Endothelial cell of umbilical vein (primary cell): ENCODE results near the gene UPF1. TPM values are rescaled to one million over a fixed set of nuclear protein-coding genes. Genes with fewer than 3 reads are reported as not detected.
A peak's percentile ranks its signal among the peaks of the same experiment; 100 is the strongest.

ENCODE experiments used
- Bru-seq: library from RNA; stranded (reverse); fragments of 400-500 nt; gene quantifications from one replicate; lab custom pipeline; 2021; lab: Mats Ljungman, UMichigan
- BruChase-seq, 2 experiments: library from RNA; stranded (reverse); fragments of 400-500 nt; gene quantifications; one replicate each; lab custom pipeline; 2021; lab: Mats Ljungman, UMichigan
- BruUV-seq: library from RNA; stranded (reverse); fragments of 400-500 nt; replicated peaks from 2 replicates; lab custom pipeline; 2021; lab: Mats Ljungman, UMichigan
- CTCF ChIA-PET: fragments of 300-600, 350-600 bp; sonication (Branson Sonifier 250); formaldehyde crosslinking; loops from one replicate; lab custom pipeline; 2021; ENCODE audit warnings: antibody characterized with exemption, inconsistent platforms; lab: Charles Lee
- POLR2A ChIA-PET: fragments of 300-600, 350-600 bp; sonication (Branson Sonifier 250); formaldehyde crosslinking; loops from one replicate; lab custom pipeline; 2021; ENCODE audit warnings: antibody characterized with exemption, inconsistent platforms; lab: Charles Lee
- DNase-seq: peaks from one replicate; pipeline ENCODE4 v3.0.0-alpha.2; 2011; ENCODE audit warnings: low read depth, low spot score
- FAIRE-seq: peaks from 2 replicates; lab custom pipeline; 2011; peaks lifted over from hg19 to GRCh38; lab: Jason Lieb, UNC
- H2AFZ ChIP-seq: 2 replicates; pipeline ENCODE4 v1.6.0; 2012; ENCODE audit warnings: low read depth, low read length, control low read depth, inconsistent platforms
- H3K27ac ChIP-seq: 2 replicates; pipeline ENCODE4 v1.5.1; 2011; ENCODE audit warnings: low read depth, mild to moderate bottlenecking, control low read depth, low read length, moderate library complexity; ENCODE audit not compliant: insufficient read depth
- H3K27me3 ChIP-seq, 2 experiments: 2 replicates each; pipeline versions ENCODE4 v1.6.0 to v1.6.1; 2011; ENCODE audit warnings: low read length in 2 of 2, mixed read lengths in 1 of 2; ENCODE audit not compliant: control insufficient read depth in 2 of 2, insufficient read depth in 2 of 2
- H3K36me3 ChIP-seq, 2 experiments: 2 replicates in 1 of 2; 3 replicates in 1 of 2; pipeline ENCODE4 v1.5.1; 2011; ENCODE audit warnings: low read length in 2 of 2, mild to moderate bottlenecking in 1 of 2, moderate library complexity in 1 of 2; ENCODE audit not compliant: control insufficient read depth in 2 of 2, insufficient read depth in 2 of 2; ENCODE audit errors: extremely low read depth in 1 of 2
- H3K4me1 ChIP-seq: 3 replicates; pipeline ENCODE4 v1.5.1; 2011; ENCODE audit warnings: mild to moderate bottlenecking, low read length; ENCODE audit not compliant: control insufficient read depth, insufficient read depth; ENCODE audit errors: extremely low read depth
- H3K4me2 ChIP-seq: 2 replicates; pipeline ENCODE4 v1.6.1; 2011; ENCODE audit warnings: low read length, control low read depth, mixed read lengths; ENCODE audit not compliant: insufficient read depth
- H3K4me3 ChIP-seq, 3 experiments: fragments of 200-600 bp in 1 of 3; sonication (generic), shearing (Covaris generic) in 1 of 3; replicated peaks in 1 of 3; 2 replicates each; pipeline ENCODE4 v1.5.1; 2011 to 2016; ENCODE audit warnings: control low read depth in 3 of 3, low read length in 3 of 3, mild to moderate bottlenecking in 2 of 3, inconsistent platforms in 1 of 3, low read depth in 1 of 3, moderate library complexity in 1 of 3; ENCODE audit not compliant: insufficient read depth in 1 of 3
- H3K79me2 ChIP-seq: 2 replicates; pipeline ENCODE4 v1.6.0; 2012; ENCODE audit warnings: low read length, inconsistent platforms; ENCODE audit not compliant: control insufficient read depth, insufficient read depth
- H3K9ac ChIP-seq: replicated peaks from 2 replicates; pipeline ENCODE3; 2011; ENCODE audit warnings: low read length, control low read depth; ENCODE audit not compliant: insufficient read depth; ENCODE audit errors: extremely low read depth
- H3K9me1 ChIP-seq: replicated peaks from 3 replicates; pipeline ENCODE4 v1.6.0; 2011; ENCODE audit warnings: mild to moderate bottlenecking, low read length; ENCODE audit not compliant: control insufficient read depth, insufficient read depth; ENCODE audit errors: extremely low read depth
- H3K9me3 ChIP-seq: replicated peaks from 2 replicates; pipeline ENCODE4 v1.5.1; 2012; ENCODE audit warnings: low read length, inconsistent platforms; ENCODE audit not compliant: control insufficient read depth, insufficient read depth
- H4K20me1 ChIP-seq: replicated peaks from 2 replicates; pipeline ENCODE3; 2011; ENCODE audit warnings: mild to moderate bottlenecking, low read length; ENCODE audit not compliant: control insufficient read depth, insufficient read depth; ENCODE audit errors: extremely low read depth
- EZH2 ChIP-seq: IDR thresholded peaks from 2 replicates; pipeline ENCODE4 v1.6.1; 2012; ENCODE audit warnings: borderline replicate concordance, low read depth, mild to moderate bottlenecking, moderate library complexity, low read length, inconsistent platforms; ENCODE audit not compliant: severe bottlenecking
- JUN ChIP-seq: IDR thresholded peaks from 2 replicates; pipeline ENCODE4 v1.6.1; 2011; ENCODE audit warnings: borderline replicate concordance, low read depth; ENCODE audit not compliant: insufficient read length, insufficient read depth
- POLR2A ChIP-seq: IDR thresholded peaks from 2 replicates; pipeline ENCODE4 v1.6.1; 2012; ENCODE audit warnings: low read depth, mild to moderate bottlenecking, control low read depth, low read length
- POLR2AphosphoS5 ChIP-seq: IDR thresholded peaks from 2 replicates; pipeline ENCODE4 v1.6.1; 2012; ENCODE audit warnings: low read depth, mild to moderate bottlenecking, control low read depth, low read length, moderate library complexity; ENCODE audit not compliant: insufficient read depth
- dilution Hi-C: fragments of 300-500 bp; cut with MboI; formaldehyde crosslinking; loops from one replicate; pipeline ENCODE4 v1.15.0; 2019; ENCODE audit warnings: low sequenced_read_pairs; ENCODE audit not compliant: extremely low pct_ligation_motif_present
- intact Hi-C: fragments of 100-400 bp; cut with micrococcal nuclease; formaldehyde crosslinking; loops from one replicate; pipeline ENCODE4 v1.10.0; 2022
- long read RNA-seq: library from polyadenylated mRNA; stranded (forward); transcript quantifications from one replicate; pipeline ENCODE4 v2.0.0, GENCODE V29; 2021
- polyA minus RNA-seq, 3 experiments: library from RNA; depleted of rRNA, polyadenylated mRNA; stranded (reverse); fragments of >200 nt; gene quantifications; 1 replicate in 1 of 3; 2 replicates in 2 of 3; pipeline ENCODE4 v1.2.3, GENCODE V29; 2011
- polyA plus RNA-seq, 4 experiments: library from polyadenylated mRNA; depleted of rRNA in 3 of 4; stranded (reverse) in 3 of 4; unstranded in 1 of 4; fragments of >200 nt; gene quantifications; 2 replicates each; pipeline versions ENCODE4 v1.2.1 to v1.2.3, GENCODE V29; 2011 to 2012; ENCODE audit warnings: missing spikeins in 1 of 4
- total RNA-seq: library from RNA; stranded (reverse); gene quantifications from 2 replicates; pipeline ENCODE4 v1.2.3, GENCODE V29; 2021
- TF ChIP-seq, protein P1 (sequence below), 2 donors: IDR thresholded peaks; 1 replicate in 1 of 2; 2 replicates in 1 of 2; pipeline ENCODE4 v1.5.1; 2011; ENCODE audit warnings: low read length in 2 of 2, mild to moderate bottlenecking in 2 of 2, moderate library complexity in 2 of 2, control low read depth in 1 of 2, inconsistent platforms in 1 of 2, low read depth in 1 of 2; ENCODE audit not compliant: insufficient read depth in 1 of 2; ENCODE audit errors: extremely low read depth in 1 of 2
- TF ChIP-seq, protein P2 (sequence below): IDR thresholded peaks from 2 replicates; pipeline ENCODE4 v1.6.1; 2011; ENCODE audit not compliant: insufficient read depth, insufficient read length

The UPF1 gene
- 68.2 and 69.1 TPM in 2 replicates for total RNA-seq
- polyA plus RNA-seq = 50.2 and 65.9 TPM in 2 replicates
- 26.3 and 28.3 TPM in 2 replicates for polyA plus RNA-seq (2011; cell fraction: cytosol; rRNA removed)
- 99.6 and 107 TPM in 2 replicates for polyA plus RNA-seq (2011; cell fraction: nucleus; rRNA removed)
- 33.8 and 44.1 TPM in 2 replicates for polyA plus RNA-seq (2012)
- 71.1 and 74.9 TPM in 2 replicates for polyA minus RNA-seq
- 34.7 TPM for polyA minus RNA-seq (2011; cell fraction: cytosol; rRNA and poly(A)+ RNA removed)
- 55.0 and 61.6 TPM in 2 replicates for polyA minus RNA-seq (2011; cell fraction: nucleus; rRNA and poly(A)+ RNA removed)
- percentile 75 among the genes with signal in this experiment for Bru-seq, nascent RNA
- BruChase-seq, experiment 1, labeled RNA remaining after a 6-hour chase = percentile 91 among the genes with signal in this experiment
- BruChase-seq, experiment 2, labeled RNA remaining after a 2-hour chase = percentile 86 among the genes with signal in this experiment
- long read RNA-seq, full-length matches to known transcripts = 33 of 115 reads
- long read RNA-seq, partial matches to known transcripts = 61 of 115 reads
- long read RNA-seq, other reads (novel, unspliced or antisense) = 21 of 115 reads

DNA sequence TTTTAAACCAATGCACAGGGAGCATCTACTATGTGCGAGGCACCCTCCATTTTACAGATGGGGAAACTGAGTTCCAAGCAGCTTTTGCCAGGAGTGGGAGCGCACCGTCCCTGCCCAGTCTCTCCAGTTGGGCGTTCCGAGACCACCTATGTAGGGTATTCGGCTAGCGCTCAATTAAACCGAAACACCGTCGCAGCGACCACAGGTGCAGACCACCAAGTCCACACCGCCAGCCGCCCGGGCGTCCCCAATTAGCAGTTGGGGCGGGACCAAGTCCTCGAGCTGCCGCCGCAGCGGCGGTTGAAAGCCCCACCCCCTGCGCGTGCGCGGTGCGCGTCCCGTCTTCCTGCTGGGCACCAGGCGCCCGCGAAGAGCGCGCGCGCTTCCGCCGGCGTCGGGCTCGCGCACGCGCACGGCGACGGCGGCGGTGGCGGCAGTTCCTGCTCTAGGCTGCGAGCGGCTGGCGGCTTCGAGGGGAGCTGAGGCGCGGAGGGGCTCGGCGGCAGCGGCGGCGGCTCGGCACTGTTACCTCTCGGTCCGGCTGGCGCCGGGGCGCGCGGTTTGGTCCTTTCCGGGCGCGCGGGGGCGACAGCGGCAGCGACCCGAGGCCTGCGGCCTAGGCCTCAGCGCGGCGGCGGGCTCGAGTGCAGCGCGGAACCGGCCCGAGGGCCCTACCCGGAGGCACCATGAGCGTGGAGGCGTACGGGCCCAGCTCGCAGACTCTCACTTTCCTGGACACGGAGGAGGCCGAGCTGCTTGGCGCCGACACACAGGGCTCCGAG is at the start of gene UPF1:
UPF1 (plus strand) TSS at position 436 of the 782 bp plus-strand sequence; CDS start at position 687, 251 bp downstream.
- peaks cover 0 to 2% of the 10 kb centered on the region in 2 experiments for H3K27me3 ChIP-seq
- DNase-seq (peak; percentile 91), FAIRE-seq (peak; percentile 76)
- CTCF ChIA-PET = interaction anchor here (1.2 to 5.3 kb wide), 7 partner anchors 13 to 312 kb away, joined by 3 to 79 read pairs (median 4); no protein-coding TSS in a partner anchor
- H3K4me2 ChIP-seq = peak within 1 kb of the TSS; percentile 96
- H4K20me1 ChIP-seq = peaks cover 3% of the 10 kb centered on the region
- H3K9ac ChIP-seq = peak within 1 kb of the TSS; percentile 92
- POLR2A ChIA-PET = interaction anchor here (0.7 kb wide), 1 partner anchor 117 kb away, joined by 5 read pairs; no protein-coding TSS in a partner anchor
- H2AFZ ChIP-seq = peak within 1 kb of the TSS; percentile 96
- peaks cover 0 to 2% of the 10 kb centered on the region in 2 experiments for H3K36me3 ChIP-seq
- intact Hi-C loops (loop anchor here (2.0 kb wide), 1 partner anchor 153 kb away; no protein-coding TSS in a partner anchor), dilution Hi-C loops (no loop called here)
- H3K4me3 ChIP-seq = peak within 1 kb of the TSS; percentile 63 to 92 (median 86)
- H3K9me3 ChIP-seq = no peaks in the 10 kb centered on the region
- TF ChIP-seq JUN = no peak
- TF ChIP-seq, protein P1, sequence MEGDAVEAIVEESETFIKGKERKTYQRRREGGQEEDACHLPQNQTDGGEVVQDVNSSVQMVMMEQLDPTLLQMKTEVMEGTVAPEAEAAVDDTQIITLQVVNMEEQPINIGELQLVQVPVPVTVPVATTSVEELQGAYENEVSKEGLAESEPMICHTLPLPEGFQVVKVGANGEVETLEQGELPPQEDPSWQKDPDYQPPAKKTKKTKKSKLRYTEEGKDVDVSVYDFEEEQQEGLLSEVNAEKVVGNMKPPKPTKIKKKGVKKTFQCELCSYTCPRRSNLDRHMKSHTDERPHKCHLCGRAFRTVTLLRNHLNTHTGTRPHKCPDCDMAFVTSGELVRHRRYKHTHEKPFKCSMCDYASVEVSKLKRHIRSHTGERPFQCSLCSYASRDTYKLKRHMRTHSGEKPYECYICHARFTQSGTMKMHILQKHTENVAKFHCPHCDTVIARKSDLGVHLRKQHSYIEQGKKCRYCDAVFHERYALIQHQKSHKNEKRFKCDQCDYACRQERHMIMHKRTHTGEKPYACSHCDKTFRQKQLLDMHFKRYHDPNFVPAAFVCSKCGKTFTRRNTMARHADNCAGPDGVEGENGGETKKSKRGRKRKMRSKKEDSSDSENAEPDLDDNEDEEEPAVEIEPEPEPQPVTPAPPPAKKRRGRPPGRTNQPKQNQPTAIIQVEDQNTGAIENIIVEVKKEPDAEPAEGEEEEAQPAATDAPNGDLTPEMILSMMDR (IDR thresholded peaks at IDR 0.05; ENCODE audit: extremely low read depth in 1 of 2, insufficient read depth in 1 of 2, low read depth in 1 of 2, low read length in 2 of 2) = no peak
- TF ChIP-seq EZH2 = no peak
- TF ChIP-seq POLR2AphosphoS5 = peak; percentile 97
- TF ChIP-seq, protein P2, sequence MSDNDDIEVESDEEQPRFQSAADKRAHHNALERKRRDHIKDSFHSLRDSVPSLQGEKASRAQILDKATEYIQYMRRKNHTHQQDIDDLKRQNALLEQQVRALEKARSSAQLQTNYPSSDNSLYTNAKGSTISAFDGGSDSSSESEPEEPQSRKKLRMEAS = no peak
- TF ChIP-seq POLR2A = peak; percentile 85
- H3K27ac ChIP-seq = peak within 1 kb of the TSS; percentile 81
- BruUV-seq = no TSS peak
- peaks cover 17% of the 10 kb centered on the region for H3K4me1 ChIP-seq
- peaks cover 49% of the 10 kb centered on the region for H3K79me2 ChIP-seq
- H3K9me1 ChIP-seq = no peaks in the 10 kb centered on the region
